Measurements from ENCODE around the gene IRF3.

DNA sequence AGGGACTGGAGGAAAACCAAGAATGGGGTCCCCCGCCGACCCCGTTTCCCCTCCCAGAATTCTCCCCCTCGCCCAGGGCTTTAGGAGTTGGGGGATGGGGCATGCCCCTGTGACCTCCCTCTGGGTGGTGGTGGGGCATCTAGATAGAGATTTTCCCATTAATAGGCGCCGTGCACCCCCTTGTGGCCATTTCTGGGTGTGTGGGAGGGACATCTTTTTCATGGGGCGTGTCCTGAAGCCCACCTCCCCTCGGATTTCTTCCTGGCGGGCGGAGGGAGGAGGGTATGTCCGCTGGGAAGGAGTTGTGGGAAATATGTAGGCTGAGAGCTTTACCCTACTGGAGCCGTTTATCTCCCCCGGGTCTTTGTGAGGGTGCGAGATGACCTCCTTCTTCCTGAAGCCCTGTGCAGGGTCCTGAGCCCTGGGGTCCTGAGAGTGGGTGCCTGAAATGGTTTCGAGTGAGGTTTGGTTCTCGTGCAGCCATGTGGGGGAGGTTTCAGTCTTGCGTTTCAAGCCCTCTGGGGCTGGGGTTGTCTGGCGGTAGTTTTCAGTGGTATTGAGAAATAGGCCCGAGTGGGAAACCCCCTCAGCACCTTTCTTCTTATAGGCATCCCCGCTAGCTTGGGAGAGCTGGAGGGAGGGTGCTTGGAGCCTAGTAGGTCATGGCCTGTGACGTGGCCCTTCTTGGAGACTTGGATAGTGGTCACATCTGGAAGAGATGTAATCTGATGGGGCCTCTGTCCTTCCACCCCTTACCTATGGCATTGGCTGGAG, 12.4 kb upstream of the IRF3 start:
- TF ChIP-seq, protein P1, sequence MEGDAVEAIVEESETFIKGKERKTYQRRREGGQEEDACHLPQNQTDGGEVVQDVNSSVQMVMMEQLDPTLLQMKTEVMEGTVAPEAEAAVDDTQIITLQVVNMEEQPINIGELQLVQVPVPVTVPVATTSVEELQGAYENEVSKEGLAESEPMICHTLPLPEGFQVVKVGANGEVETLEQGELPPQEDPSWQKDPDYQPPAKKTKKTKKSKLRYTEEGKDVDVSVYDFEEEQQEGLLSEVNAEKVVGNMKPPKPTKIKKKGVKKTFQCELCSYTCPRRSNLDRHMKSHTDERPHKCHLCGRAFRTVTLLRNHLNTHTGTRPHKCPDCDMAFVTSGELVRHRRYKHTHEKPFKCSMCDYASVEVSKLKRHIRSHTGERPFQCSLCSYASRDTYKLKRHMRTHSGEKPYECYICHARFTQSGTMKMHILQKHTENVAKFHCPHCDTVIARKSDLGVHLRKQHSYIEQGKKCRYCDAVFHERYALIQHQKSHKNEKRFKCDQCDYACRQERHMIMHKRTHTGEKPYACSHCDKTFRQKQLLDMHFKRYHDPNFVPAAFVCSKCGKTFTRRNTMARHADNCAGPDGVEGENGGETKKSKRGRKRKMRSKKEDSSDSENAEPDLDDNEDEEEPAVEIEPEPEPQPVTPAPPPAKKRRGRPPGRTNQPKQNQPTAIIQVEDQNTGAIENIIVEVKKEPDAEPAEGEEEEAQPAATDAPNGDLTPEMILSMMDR (IDR thresholded peaks at IDR 0.05; ENCODE audit: insufficient read depth, low read length, poor library complexity, severe bottlenecking), result peak; percentile 63
- no peak for TF ChIP-seq EZH2phosphoT487 (conservative IDR thresholded peaks at IDR 0.05; ENCODE audit: low read length)
